Endothelial cell of umbilical vein (primary cell): ENCODE results near the gene PRKG1. TPM values are rescaled to one million over a fixed set of nuclear protein-coding genes. Genes with fewer than 3 reads are reported as not detected.

Source experiments
- BruUV-seq: library from RNA; stranded (reverse); fragments of 400-500 nt; replicated peaks from 2 replicates; lab custom pipeline; 2021; lab: Mats Ljungman, UMichigan
- CTCF ChIA-PET: fragments of 300-600, 350-600 bp; sonication (Branson Sonifier 250); formaldehyde crosslinking; loops from one replicate; lab custom pipeline; 2021; ENCODE audit warnings: antibody characterized with exemption, inconsistent platforms; lab: Charles Lee
- POLR2A ChIA-PET: fragments of 300-600, 350-600 bp; sonication (Branson Sonifier 250); formaldehyde crosslinking; loops from one replicate; lab custom pipeline; 2021; ENCODE audit warnings: antibody characterized with exemption, inconsistent platforms; lab: Charles Lee
- DNase-seq: peaks from one replicate; pipeline ENCODE4 v3.0.0-alpha.2; 2011; ENCODE audit warnings: low read depth, low spot score
- FAIRE-seq: peaks from 2 replicates; lab custom pipeline; 2011; peaks lifted over from hg19 to GRCh38; lab: Jason Lieb, UNC
- H2AFZ ChIP-seq: 2 replicates; pipeline ENCODE4 v1.6.0; 2012; ENCODE audit warnings: low read depth, low read length, control low read depth, inconsistent platforms
- H3K27ac ChIP-seq: 2 replicates; pipeline ENCODE4 v1.5.1; 2011; ENCODE audit warnings: low read depth, mild to moderate bottlenecking, control low read depth, low read length, moderate library complexity; ENCODE audit not compliant: insufficient read depth
- H3K27me3 ChIP-seq, 2 experiments: 2 replicates each; pipeline versions ENCODE4 v1.6.0 to v1.6.1; 2011; ENCODE audit warnings: low read length in 2 of 2, mixed read lengths in 1 of 2; ENCODE audit not compliant: control insufficient read depth in 2 of 2, insufficient read depth in 2 of 2
- H3K36me3 ChIP-seq, 2 experiments: 2 replicates in 1 of 2; 3 replicates in 1 of 2; pipeline ENCODE4 v1.5.1; 2011; ENCODE audit warnings: low read length in 2 of 2, mild to moderate bottlenecking in 1 of 2, moderate library complexity in 1 of 2; ENCODE audit not compliant: control insufficient read depth in 2 of 2, insufficient read depth in 2 of 2; ENCODE audit errors: extremely low read depth in 1 of 2
- H3K4me1 ChIP-seq: 3 replicates; pipeline ENCODE4 v1.5.1; 2011; ENCODE audit warnings: mild to moderate bottlenecking, low read length; ENCODE audit not compliant: control insufficient read depth, insufficient read depth; ENCODE audit errors: extremely low read depth
- H3K4me2 ChIP-seq: 2 replicates; pipeline ENCODE4 v1.6.1; 2011; ENCODE audit warnings: low read length, control low read depth, mixed read lengths; ENCODE audit not compliant: insufficient read depth
- H3K4me3 ChIP-seq, 3 experiments: fragments of 200-600 bp in 1 of 3; sonication (generic), shearing (Covaris generic) in 1 of 3; replicated peaks in 1 of 3; 2 replicates each; pipeline ENCODE4 v1.5.1; 2011 to 2016; ENCODE audit warnings: control low read depth in 3 of 3, low read length in 3 of 3, mild to moderate bottlenecking in 2 of 3, inconsistent platforms in 1 of 3, low read depth in 1 of 3, moderate library complexity in 1 of 3; ENCODE audit not compliant: insufficient read depth in 1 of 3
- H3K79me2 ChIP-seq: 2 replicates; pipeline ENCODE4 v1.6.0; 2012; ENCODE audit warnings: low read length, inconsistent platforms; ENCODE audit not compliant: control insufficient read depth, insufficient read depth
- H3K9ac ChIP-seq: replicated peaks from 2 replicates; pipeline ENCODE3; 2011; ENCODE audit warnings: low read length, control low read depth; ENCODE audit not compliant: insufficient read depth; ENCODE audit errors: extremely low read depth
- H3K9me1 ChIP-seq: replicated peaks from 3 replicates; pipeline ENCODE4 v1.6.0; 2011; ENCODE audit warnings: mild to moderate bottlenecking, low read length; ENCODE audit not compliant: control insufficient read depth, insufficient read depth; ENCODE audit errors: extremely low read depth
- H3K9me3 ChIP-seq: replicated peaks from 2 replicates; pipeline ENCODE4 v1.5.1; 2012; ENCODE audit warnings: low read length, inconsistent platforms; ENCODE audit not compliant: control insufficient read depth, insufficient read depth
- H4K20me1 ChIP-seq: replicated peaks from 2 replicates; pipeline ENCODE3; 2011; ENCODE audit warnings: mild to moderate bottlenecking, low read length; ENCODE audit not compliant: control insufficient read depth, insufficient read depth; ENCODE audit errors: extremely low read depth
- FOS ChIP-seq: IDR thresholded peaks from 2 replicates; pipeline ENCODE4 v1.6.1; 2011; ENCODE audit warnings: mild to moderate bottlenecking, low read length, moderate library complexity, borderline replicate concordance; ENCODE audit not compliant: insufficient read depth
- MYC ChIP-seq: IDR thresholded peaks from one replicate; pipeline ENCODE4 v1.6.1; 2011; ENCODE audit warnings: mild to moderate bottlenecking, low read depth, low read length
- POLR2AphosphoS5 ChIP-seq: IDR thresholded peaks from 2 replicates; pipeline ENCODE4 v1.6.1; 2012; ENCODE audit warnings: low read depth, mild to moderate bottlenecking, control low read depth, low read length, moderate library complexity; ENCODE audit not compliant: insufficient read depth
- dilution Hi-C: fragments of 300-500 bp; cut with MboI; formaldehyde crosslinking; loops from one replicate; pipeline ENCODE4 v1.15.0; 2019; ENCODE audit warnings: low sequenced_read_pairs; ENCODE audit not compliant: extremely low pct_ligation_motif_present
- intact Hi-C: fragments of 100-400 bp; cut with micrococcal nuclease; formaldehyde crosslinking; loops from one replicate; pipeline ENCODE4 v1.10.0; 2022
- polyA plus RNA-seq, 4 experiments: library from polyadenylated mRNA; depleted of rRNA in 3 of 4; stranded (reverse) in 3 of 4; unstranded in 1 of 4; fragments of >200 nt; gene quantifications; 2 replicates each; pipeline versions ENCODE4 v1.2.1 to v1.2.3, GENCODE V29; 2011 to 2012; ENCODE audit warnings: missing spikeins in 1 of 4
- total RNA-seq: library from RNA; stranded (reverse); gene quantifications from 2 replicates; pipeline ENCODE4 v1.2.3, GENCODE V29; 2021
- TF ChIP-seq, protein P1 (sequence below), 2 donors: IDR thresholded peaks; 1 replicate in 1 of 2; 2 replicates in 1 of 2; pipeline ENCODE4 v1.5.1; 2011; ENCODE audit warnings: low read length in 2 of 2, mild to moderate bottlenecking in 2 of 2, moderate library complexity in 2 of 2, control low read depth in 1 of 2, inconsistent platforms in 1 of 2, low read depth in 1 of 2; ENCODE audit not compliant: insufficient read depth in 1 of 2; ENCODE audit errors: extremely low read depth in 1 of 2
- TF ChIP-seq, protein P2 (sequence below): IDR thresholded peaks from 2 replicates; pipeline ENCODE4 v1.6.1; 2011; ENCODE audit not compliant: insufficient read depth, insufficient read length

The PRKG1 gene
- total and polyA plus RNA-seq, 2 donors (not counting 3 experiments of a cell fraction or from before 2014, with no cell fraction given) = 0.01 to 0.18 TPM

DNA sequence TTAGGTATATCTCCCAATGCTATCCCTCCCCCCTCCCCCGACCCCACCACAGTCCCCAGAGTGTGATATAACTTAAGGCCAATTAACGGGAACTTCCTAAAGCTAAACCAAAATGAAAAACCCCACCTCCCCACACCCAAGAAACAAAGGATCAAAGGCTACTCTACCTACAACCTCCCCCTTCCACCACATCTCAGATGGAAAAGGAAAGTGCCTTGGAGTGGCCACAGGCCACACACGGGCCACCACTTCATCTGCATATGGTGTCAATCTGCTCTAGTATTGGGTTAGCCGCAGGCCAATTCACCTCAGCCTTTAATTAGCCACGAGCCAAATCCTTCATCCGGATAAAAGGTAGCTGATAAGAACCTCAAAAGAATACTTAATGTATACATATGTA lies 605.6 kb downstream of the PRKG1 start:
- H3K36me3 ChIP-seq = no peaks in the 10 kb centered on the region
- FAIRE-seq = no peak
- no peak overlapping the region for H3K4me3 ChIP-seq
- DNase-seq = no peak
- no peaks in the 10 kb centered on the region for H3K9me1 ChIP-seq
- no peak overlapping the region for H3K4me2 ChIP-seq
- ChIA-PET CTCF (no interaction called here), POLR2A (no interaction called here)
- H3K27ac ChIP-seq = no peak overlapping the region
- no peak overlapping the region for H2AFZ ChIP-seq
- dilution Hi-C loops = no loop called here
- TF ChIP-seq MYC (no peak), FOS (no peak), POLR2AphosphoS5 (no peak)
- TF ChIP-seq, protein P1, sequence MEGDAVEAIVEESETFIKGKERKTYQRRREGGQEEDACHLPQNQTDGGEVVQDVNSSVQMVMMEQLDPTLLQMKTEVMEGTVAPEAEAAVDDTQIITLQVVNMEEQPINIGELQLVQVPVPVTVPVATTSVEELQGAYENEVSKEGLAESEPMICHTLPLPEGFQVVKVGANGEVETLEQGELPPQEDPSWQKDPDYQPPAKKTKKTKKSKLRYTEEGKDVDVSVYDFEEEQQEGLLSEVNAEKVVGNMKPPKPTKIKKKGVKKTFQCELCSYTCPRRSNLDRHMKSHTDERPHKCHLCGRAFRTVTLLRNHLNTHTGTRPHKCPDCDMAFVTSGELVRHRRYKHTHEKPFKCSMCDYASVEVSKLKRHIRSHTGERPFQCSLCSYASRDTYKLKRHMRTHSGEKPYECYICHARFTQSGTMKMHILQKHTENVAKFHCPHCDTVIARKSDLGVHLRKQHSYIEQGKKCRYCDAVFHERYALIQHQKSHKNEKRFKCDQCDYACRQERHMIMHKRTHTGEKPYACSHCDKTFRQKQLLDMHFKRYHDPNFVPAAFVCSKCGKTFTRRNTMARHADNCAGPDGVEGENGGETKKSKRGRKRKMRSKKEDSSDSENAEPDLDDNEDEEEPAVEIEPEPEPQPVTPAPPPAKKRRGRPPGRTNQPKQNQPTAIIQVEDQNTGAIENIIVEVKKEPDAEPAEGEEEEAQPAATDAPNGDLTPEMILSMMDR (IDR thresholded peaks at IDR 0.05; ENCODE audit: extremely low read depth in 1 of 2, insufficient read depth in 1 of 2, low read depth in 1 of 2, low read length in 2 of 2) = no peak
- TF ChIP-seq, protein P2, sequence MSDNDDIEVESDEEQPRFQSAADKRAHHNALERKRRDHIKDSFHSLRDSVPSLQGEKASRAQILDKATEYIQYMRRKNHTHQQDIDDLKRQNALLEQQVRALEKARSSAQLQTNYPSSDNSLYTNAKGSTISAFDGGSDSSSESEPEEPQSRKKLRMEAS = no peak
- H3K9me3 ChIP-seq = no peaks in the 10 kb centered on the region
- H3K79me2 ChIP-seq = no peaks in the 10 kb centered on the region
- peaks cover 0 to 6% of the 10 kb centered on the region in 2 experiments for H3K27me3 ChIP-seq
- intact Hi-C loops = loop anchor here (5.0 kb wide), 1 partner anchor 53 kb away; no protein-coding TSS in a partner anchor
- H3K4me1 ChIP-seq = peaks cover 1% of the 10 kb centered on the region
- no peaks in the 10 kb centered on the region for H4K20me1 ChIP-seq
- H3K9ac ChIP-seq = no peak overlapping the region
- BruUV-seq = no TSS peak
